GM18907 (cell line): Measurements from ENCODE around the gene PVALB.

Source experiments
- ATAC-seq: cut with Tn5 transposase; IDR thresholded peaks from one replicate; pipeline ENCODE4 v1.9.1; 2021; ENCODE audit warnings: mild to moderate bottlenecking, moderate library complexity; ENCODE audit not compliant: unreplicated experiment

PVALB gene

DNA sequence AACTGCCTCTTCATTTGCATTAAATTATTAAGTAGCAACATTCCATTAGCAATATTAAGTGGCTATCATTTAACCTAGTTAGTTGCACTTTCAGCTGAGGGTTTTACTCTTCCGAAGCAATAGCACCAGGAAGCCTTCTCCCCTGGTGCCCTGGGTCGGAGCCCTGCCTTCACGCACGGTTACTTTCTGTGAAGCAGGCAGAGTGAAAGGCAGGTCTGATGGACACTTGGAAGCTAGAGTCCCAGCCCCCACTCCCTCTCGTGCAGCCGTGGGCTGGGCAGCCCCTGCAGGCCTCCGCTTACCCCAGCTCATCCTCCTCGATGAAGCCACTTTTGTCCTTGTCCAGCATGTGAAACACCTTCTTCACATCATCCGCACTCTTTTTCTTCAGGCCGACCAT lies 2.0 kb downstream of the PVALB start:
- ATAC-seq, result no peak

DNA sequence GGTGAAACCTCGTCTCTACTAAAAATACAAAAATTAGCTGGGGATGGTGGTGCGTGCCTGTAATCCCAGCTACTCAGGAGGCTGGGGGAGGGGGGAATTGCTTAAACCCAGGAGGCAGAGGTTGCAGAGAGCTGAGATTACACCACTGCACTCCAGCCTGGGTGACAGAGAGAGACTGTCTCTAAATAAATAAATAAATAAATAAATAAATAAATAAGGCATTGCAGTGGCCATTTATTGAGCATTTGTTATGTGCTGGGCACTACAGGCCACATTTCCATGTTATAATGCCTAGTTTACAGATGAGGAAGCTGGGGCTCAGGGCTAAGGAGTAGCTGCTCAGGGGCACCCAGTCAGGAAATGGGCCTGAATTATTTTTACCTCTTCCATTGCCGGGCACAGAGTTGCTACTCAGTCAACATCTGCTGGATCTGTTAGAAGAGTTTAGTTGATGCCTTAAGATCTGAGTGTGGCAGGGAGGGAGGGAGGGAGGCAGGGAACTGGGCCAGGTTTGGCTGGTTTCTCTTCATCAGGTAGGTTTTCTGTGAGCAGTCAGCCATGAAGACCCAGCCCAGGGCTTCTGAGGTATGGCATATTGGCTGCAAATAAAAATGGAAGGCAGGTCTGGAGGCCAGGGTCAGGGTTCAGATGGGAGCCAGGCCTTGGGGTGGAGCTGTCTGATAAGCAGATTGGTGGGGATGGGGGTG lies 5.6 kb downstream of the PVALB start:
- ATAC-seq, result no peak

DNA sequence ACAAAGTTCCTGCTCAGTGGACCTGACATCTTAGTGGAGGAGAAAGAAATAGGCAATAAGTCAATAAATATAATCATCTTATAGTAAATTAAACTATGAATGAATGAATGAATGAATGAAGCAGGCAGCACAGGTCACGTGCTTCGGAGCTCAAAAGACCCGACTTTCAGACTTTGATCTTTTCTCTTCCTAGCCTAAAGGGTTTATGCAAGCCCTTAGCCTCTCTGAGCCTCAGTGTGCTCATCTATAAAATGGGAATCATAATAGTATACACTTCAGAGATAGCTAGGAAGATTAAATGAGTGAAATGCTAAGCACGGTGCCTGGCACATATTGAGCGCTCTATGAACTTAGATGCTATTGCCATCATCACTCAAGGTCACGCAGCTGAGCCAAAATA lies 7.5 kb downstream of the PVALB start:
- no peak for ATAC-seq

DNA sequence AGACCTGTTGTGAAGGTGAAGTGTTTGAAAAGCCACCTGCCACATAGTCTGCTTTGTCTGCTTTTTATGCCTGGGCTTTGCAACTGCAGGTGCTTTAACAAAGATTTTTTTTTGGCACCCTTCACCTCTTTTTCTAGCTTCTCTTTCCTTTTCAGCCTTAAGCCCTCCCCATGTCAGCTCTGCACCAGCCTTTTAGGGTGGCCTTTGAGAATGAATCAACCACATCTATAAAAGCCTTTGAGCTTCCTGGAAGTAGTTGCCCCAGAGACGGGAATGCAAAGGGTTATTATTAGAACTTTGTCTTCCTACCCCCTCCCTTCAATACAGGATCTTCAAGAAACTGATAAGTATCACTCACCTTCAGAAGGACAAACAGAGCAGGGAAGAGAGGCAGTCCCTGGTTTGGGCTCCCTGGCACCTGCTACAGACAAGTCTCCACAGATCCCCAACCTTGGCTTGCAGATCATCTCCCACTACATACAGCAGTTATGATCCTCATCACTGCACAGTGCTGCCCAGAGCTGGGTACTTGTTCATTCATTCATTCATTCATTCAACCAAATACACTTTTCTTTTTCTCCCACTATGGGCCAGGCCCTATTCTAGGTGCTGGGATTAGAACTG lies 8.0 kb downstream of the PVALB start:
- no peak for ATAC-seq

DNA sequence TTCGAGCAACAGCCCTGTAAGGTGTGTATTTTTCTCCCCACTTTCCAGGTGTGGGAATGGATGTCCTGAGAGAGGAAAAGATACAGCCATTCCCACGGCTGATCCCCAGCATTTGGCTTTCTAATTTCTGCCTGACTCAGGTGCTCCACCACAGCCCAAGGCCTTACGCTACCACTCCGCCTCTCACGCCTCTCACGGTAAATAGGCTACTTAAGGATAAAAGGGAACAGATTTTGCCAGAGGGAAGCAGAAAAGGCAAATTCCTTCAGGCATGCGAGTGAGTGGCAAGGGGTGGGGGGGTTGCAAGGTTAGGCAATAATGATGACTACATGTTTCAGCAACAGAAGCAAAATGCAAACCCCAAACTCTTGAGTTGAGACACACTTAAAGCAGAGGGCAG lies 9.2 kb downstream of the PVALB start:
- no peak for ATAC-seq

DNA sequence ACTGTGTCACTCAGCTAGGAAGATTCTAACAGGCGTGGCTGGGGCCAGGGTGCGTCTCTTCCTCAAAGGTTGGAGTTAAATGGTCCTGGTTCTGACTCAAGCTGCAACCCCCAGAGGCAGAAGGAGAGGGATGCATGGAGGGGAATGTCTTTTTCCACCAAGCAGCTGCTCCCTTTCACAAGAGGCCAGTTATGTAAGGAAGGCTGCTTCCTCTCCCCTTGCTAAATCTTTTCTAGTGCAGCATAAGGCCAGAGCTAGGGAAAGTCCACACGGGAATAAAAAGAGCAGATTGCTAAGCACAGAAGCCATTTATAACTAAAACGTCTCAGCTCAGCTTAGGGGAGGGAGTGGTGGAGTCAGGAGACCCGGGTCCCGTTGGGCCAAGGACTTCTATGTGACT lies 10.0 kb downstream of the PVALB start:
- ATAC-seq, result no peak

DNA sequence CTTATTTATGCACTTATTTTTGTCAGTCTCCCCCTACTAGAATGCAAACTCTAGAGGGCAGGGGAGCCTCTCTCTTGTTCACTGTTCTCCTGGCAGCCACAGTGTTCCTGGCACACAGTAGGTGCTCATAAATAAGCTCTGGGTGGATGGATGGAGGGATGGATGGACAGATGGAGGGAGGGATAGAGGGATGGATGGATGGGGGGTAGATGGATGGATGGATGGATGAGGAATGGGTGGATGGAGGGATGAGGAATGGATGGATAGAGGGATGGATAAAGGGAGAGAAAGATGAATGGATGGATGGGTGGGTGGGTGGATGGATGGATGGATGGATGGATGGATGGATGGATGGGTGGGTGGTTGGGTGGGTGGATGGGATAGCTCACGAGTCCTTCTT lies 13.5 kb downstream of the PVALB start:
- ATAC-seq, result no peak

DNA sequence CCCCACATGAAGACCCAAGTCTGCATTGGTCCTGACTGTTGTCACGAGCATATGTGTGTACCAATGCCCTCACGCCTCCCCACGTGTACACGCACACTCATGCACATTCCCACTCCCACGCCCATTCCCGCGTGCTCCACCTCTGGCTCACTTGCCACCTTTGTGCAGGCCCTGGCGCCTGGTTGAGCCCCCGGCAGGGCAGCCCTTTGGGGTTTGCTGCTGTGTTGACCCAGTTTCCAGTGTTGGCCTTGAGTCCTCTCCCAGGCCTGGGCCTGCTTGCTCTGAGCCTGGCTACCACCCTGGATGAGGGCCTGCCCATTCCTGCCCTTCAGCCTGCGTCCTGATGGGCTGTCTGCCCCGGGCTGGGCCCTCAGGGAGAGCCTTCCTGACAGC lies 18.2 kb downstream of the PVALB start:
- no peak for ATAC-seq

DNA sequence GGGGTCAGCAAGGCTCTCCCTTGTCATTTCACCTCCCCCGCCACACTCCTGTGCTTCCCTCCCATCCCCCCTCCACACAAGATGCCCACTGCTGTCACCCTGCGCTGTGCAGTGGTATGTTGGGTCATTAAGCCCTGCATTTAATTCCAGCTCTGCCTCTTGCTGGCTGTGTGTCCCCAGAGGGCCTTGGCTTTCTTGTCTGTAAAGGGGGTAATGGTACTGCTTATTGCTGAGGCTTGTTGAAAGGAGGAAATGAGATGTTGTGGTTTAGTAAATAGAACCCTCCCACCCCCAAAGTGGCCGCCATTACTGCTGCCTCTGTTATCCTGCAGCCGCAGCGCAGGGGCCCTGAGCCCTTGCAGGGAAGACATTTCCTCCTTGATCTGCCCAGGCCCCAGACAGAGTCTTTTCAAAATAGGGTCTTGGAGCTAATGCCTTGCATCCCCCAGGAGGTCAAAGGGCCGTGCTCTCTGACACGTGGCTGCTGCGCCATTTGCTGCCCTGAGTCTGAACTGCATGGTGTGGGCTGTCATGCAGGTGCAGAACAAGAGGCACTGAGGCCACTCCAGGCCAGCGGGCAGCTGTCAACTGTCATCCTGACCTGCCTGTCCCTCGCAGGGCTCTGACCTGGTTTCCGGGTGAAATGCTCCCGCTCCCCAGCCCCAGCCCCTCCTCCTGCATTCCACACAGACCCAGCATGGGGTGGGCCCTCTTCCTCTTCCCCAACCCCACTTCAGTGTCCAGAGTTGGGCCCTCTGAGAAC lies 18.7 kb downstream of the PVALB start:
- no peak for ATAC-seq

DNA sequence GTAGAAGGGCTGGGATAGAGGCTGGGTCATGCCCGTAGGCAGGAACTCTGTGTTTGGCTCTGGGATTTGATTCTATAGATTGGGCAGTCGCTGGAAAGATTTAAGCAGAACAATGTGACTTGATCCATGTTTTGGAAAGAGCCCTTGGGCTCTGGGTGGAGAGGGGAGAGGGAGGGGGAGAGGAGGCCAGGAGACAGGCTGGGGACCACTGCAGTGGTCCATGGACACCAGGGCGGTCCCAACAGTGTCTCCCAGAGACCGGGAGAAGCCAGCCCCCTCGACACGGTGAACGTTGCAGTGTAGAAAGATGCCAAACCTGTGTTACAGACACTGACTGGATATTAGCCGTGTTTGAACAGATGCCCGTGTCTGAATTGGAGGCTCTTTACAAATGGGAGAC lies 19.5 kb downstream of the PVALB start:
- ATAC-seq, result no peak

DNA sequence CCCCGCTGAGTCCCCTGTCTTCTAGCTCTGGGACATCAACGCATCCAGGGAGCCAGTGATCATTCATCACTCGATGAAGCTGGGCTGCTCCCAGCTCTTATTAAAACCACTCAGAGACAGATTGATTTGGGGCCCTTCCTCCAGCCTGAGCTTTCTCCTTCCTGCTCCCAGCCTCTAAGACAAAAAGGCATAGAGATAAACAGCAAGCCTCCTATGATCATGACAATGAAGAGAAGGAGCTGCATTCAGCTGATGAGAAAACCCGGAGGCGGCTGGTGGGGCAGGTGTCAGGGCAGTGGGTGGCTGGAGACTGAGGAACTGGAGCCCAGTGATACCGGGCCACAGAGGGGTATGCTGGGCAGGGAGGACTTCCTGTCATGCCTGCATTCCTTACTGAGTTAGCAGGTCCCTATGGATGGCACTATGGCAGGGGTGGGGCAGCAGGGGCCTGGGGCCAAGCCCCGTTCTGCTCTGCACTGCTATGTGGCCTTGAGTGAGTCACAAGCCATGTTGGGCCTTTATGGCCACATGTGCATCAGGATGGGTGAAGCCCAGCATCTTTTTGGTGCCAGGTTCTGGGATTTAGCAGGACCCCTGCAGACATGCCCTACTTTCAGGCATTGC lies 20.2 kb downstream of the PVALB start:
- no peak for ATAC-seq

DNA sequence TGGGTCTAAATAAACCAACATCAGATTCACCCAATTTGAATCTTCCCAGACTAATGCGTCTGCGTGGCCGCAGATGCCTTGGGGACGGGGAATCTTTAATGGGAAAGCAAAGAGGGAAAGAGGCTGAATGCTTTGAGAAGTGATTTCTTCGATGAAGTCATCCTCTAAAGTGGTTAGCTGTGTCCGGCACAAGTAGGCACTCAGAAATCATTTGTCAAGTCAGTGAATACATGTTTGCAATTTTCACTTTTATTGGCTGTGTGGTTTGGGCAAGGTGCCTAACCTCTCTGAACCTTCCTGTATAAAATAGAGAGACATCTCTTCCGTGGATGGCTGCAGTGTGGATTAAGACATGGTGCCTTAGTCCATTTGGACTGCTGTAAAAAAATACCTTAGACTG lies 21.2 kb downstream of the PVALB start:
- no peak for ATAC-seq

DNA sequence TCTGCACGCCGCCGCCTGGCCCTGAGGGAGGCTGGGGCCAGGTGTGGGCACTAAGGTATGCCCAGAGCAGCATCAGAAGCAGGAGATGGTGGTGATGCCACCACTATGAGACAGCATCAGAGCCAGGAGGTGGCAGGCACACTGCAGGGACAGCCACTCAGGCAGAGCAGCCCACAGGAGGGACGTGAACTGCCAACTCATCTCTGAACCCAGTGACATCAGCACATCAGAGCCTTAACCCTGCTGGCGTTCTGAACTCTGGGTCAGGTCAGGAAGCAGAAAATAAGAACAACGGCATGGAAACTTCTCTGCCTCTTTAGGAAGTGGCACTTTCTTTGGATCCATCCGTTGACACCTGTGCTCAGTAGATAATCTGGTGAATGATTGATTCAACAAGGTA lies 26.2 kb downstream of the PVALB start:
- ATAC-seq, result peak; percentile 60

DNA sequence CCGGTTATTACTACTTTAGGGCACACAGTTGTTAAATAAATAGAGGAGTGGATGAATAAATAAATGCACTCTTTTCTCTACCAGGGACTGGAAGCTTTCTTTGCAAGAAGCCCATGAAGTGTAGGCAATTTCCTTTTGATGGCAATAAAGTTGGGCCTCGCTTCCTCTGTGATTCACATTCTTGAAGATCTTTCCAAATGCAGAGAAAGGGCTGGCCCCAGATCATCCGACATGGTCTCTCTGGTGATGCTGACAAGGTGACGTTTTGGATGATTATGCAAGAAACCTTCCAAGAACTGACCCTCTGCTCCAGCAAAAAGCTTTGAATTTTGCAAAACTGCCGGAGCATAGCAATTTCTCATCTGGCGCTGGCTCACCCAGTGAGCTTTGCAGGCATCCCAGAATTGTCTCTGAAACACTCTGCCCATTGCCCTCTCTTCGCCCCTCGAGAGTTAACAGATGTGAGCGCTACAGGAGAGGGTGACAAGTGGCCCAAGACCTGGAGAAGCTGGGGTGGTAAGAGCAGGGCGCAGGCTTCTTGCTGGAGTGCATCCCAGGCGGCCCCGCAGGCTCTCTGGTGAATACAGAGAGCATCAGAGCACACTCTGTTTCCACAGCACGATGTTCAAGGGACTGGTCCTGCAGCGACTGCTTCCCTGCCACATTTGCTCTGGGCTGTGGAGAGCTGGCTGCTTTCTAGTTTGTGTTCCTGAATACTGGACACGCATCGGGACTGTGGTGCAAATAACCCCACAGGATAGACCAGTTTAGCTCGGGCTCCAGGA lies 29.4 kb downstream of the PVALB start:
- no peak for ATAC-seq

DNA sequence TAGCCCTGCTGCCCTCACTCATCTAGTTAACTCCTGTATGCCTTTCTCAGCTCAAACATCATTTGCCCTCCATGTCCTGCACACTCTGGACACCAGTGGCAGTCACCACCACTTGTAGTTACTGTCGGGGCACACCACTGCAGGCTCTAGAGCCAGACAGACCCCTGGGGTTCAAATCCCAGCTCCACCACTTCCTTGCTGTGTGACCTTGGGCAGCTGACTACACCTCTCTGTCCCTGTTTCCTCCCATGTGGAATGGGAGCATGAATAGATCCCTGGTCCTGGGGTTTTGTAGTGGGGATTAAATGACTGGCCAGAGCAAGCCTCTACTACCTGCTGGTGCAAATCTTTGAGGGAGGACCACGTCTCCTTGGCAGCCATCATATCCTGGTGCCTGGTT lies 33.1 kb downstream of the PVALB start:
- ATAC-seq, result no peak

DNA sequence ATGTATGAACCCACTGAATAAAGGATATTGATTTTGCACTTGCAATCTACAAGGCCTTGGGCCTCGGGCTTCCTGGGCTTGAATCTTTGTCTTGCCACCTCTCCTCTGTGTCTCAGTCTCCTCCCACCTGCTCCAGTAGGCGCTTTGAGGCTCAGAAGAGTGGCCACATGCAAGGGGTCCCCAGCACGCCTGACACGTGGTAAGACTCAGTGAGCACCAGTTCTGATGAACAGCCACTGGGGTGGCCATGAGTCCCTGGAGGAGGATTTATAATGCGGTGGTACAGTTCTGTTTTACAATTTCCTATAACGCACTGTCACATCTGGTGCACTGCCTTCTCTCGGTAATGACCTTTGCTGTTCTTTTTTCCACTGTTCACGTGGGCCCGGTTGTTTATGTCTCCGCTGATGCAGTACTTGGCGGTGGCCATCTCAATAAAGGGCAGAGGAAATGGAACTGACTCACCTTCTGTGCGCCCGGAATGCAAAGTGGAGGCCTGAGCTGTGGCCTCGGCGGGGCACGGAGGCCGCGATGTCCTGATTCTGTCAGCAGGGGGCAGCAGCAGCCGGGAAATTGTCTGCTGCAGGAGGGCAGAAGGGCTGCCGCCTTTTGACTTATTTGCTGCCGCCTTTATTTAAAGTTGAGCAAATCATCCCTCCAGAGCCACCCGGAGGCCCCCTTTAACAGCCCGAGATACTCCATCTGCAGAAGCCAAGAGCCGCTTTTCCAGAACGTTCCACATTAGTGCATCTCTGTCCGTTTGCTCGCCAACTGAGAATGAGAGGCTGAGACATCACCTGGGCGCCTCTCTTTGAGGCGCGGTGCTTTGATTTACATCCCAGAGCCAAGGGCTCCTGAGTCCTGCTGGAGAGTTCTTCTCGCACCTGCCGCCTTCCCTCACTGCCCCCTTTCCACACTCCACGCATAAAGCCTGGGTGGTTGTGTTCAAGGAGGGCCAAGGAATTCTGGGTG lies 34.9 kb downstream of the PVALB start:
- ATAC-seq, result peak; percentile 67

DNA sequence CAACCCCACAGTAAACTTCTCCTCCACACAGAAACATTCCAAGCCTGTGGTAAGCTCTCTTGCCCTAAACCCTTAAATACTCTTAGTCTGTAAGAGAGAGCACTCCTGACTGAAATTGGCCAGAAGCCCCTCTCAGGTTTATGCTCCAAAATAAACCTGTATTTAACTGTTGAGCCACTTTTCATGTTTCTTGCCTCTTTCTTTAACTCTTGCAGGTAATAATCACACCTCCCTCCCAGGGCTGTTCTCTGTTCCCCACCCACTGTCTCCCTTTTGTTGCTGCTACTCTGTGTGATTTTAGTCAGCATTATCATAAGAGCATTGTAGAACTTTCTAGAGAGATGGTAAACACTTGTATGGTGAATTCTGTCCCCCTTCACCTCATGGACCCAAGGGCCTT lies 38.8 kb downstream of the PVALB start:
- no peak for ATAC-seq

DNA sequence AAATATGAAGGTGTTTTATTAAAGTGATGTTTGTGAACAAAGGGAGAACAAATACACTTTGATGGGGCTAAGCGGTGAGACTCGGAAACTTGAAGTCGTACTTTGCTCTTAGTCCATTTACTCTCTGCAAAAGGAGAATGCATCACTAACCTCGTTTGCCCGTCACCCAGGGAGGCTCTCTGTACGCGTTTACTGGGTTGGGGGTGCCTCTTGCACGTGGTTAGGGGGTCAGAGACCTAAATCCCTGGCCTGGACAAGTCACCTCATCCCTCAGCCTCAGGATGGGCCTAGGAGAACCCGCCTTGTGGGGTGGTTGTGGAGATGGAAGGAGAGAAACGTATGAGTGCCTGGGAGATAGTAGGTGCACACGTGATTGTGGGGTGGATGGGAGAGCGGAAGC lies 40.1 kb downstream of the PVALB start:
- ATAC-seq, result no peak

DNA sequence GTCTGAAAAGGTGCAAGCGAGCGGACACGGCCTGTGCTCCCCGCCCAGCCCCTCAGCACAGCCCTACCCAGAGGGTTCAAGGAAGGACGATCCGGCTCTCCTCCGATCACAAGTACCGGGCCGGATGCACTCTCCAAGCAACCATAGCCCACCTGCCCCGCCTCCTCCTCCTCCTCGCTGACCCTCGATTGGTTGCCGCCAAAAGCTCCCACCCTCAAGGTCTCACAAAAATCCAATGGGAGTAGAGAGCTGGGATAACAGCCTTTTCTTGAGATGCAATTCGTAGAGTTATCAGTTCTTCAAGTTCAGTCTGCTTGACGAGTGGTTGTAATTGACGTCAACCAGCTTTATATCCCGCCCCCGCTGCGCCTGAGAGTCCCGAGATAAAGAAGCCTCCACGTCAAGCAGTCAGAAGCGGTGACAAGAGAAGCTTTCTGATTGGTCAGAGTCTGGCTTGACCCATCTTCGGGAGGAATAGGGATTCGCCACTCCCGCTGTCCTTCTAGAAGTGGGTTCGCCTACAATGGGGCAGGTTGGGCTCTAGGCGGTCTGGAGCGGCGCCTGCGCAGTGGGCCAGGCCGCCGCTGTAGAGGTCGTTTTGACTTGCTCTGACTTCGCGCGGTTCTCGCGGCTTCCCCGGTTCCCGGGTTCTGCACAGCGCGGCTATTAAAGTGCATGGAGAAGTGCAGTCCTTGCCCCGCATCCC lies 40.7 kb downstream of the PVALB start, which contains the start of gene IFT27:
Gene IFT27, minus strand, starts transcription at position 156 of the 706 bp plus-strand sequence. CDS start 412 bp downstream, outside the sequence.
- ATAC-seq, result peak; percentile 90
